ENCODE data around the gene PTGER1.
A peak's percentile ranks its signal among the peaks of the same experiment; 100 is the strongest.
"Not testable (repeated sequence)": the region's sequence is repeated elsewhere in the genome, so short reads cannot be mapped to it uniquely, and the experiment has no call there.

PTGER1 gene
- long read RNA-seq, donor 1, transcript PTGER1-201 (3 exons, 1,421 nt), result major isoform, 14 of 19 reads
- long read RNA-seq, donor 1, partial matches to known transcripts, result 5 of 19 reads
- long read RNA-seq, donor 1, other reads (novel, unspliced or antisense), result 0 of 19 reads
- long read RNA-seq, donor 2, transcript PTGER1-201 (3 exons, 1,421 nt), result major isoform, 10 of 10 reads
- long read RNA-seq, donor 2, partial matches to known transcripts, result 0 of 10 reads
- long read RNA-seq, donor 2, other reads (novel, unspliced or antisense), result 0 of 10 reads
- long read RNA-seq, donor 3, transcript PTGER1-201 (3 exons, 1,421 nt), result major isoform, 7 of 7 reads
- long read RNA-seq, donor 3, partial matches to known transcripts, result 0 of 7 reads
- long read RNA-seq, donor 3, other reads (novel, unspliced or antisense), result 0 of 7 reads
- long read RNA-seq, donor 4, transcript PTGER1-201 (3 exons, 1,421 nt), result major isoform, 8 of 8 reads
- long read RNA-seq, donor 4, partial matches to known transcripts, result 0 of 8 reads
- long read RNA-seq, donor 4, other reads (novel, unspliced or antisense), result 0 of 8 reads
- long read RNA-seq, donor 5, transcript PTGER1-201 (3 exons, 1,421 nt), result major isoform, 10 of 10 reads
- long read RNA-seq, donor 5, partial matches to known transcripts, result 0 of 10 reads
- long read RNA-seq, donor 5, other reads (novel, unspliced or antisense), result 0 of 10 reads
- long read RNA-seq, donor 6, partial matches to known transcripts, result 8 of 11 reads
- long read RNA-seq, donor 6, other reads (novel, unspliced or antisense), result 0 of 11 reads
- long read RNA-seq, donor 7, result 0 reads
- long read RNA-seq, donor 8, transcript PTGER1-201 (3 exons, 1,421 nt), result major isoform, 9 of 9 reads
- long read RNA-seq, donor 8, partial matches to known transcripts, result 0 of 9 reads
- long read RNA-seq, donor 8, other reads (novel, unspliced or antisense), result 0 of 9 reads

- peak; percentile 71 for DNase-seq
These were observed at the start of gene PTGER1 for GRCh38 chr19:14475251-14476073. TSS of gene PTGER1 (minus strand) at chr19:14475354. CDS start at chr19:14474320, 1,034 bp downstream.

- DNase-seq, result no peak
These were observed 45.4 kb upstream of the PTGER1 start for GRCh38 chr19:14520543-14520942.

GRCh38 chr19:14519860-14520407, 44.8 kb upstream of the PTGER1 start:
- DNase-seq, result no peak

GRCh38 chr19:14519245-14519859, 44.2 kb upstream of the PTGER1 start:
- no peak for DNase-seq

- peak; percentile 99 for DNase-seq
These were observed 42.8 kb upstream of the PTGER1 start, which contains the start of gene DNAJB1 for GRCh38 chr19:14517840-14518505. TSS of gene DNAJB1 (minus strand) at chr19:14518397. CDS start at chr19:14518349, 48 bp downstream.

- no peak for DNase-seq
These were observed 42.3 kb upstream of the PTGER1 start for GRCh38 chr19:14517446-14517839.

GRCh38 chr19:14516746-14517438, 41.7 kb upstream of the PTGER1 start:
- no peak for DNase-seq

GRCh38 chr19:14516048-14516534, 40.9 kb upstream of the PTGER1 start:
- DNase-seq, result no peak

GRCh38 chr19:14515501-14516047, 40.4 kb upstream of the PTGER1 start:
- no peak for DNase-seq

GRCh38 chr19:14514215-14514863, 39.2 kb upstream of the PTGER1 start:
- DNase-seq, result no peak

GRCh38 chr19:14512406-14512961, 37.3 kb upstream of the PTGER1 start:
- no peak for DNase-seq

- DNase-seq, result no peak
These were observed 36.1 kb upstream of the PTGER1 start for GRCh38 chr19:14511229-14511593.

- DNase-seq, result no peak
These were observed 35.4 kb upstream of the PTGER1 start for GRCh38 chr19:14510311-14511228.

- no peak for DNase-seq
These were observed 32.8 kb upstream of the PTGER1 start for GRCh38 chr19:14507704-14508542.

GRCh38 chr19:14505488-14506239, 30.5 kb upstream of the PTGER1 start:
- peak; percentile 46 for DNase-seq

- not testable (repeated sequence) for DNase-seq
These were observed 29.4 kb upstream of the PTGER1 start for GRCh38 chr19:14504575-14504974.
